ENCODE measurements around the gene CFB.
A peak's percentile ranks its signal among the peaks of the same experiment; 100 is the strongest.

Gene CFB

GRCh38 chr6:31915756-31916155 is 30.1 kb upstream of the CFB start:
- no peak for TF ChIP-seq CTCF (conservative IDR thresholded peaks at IDR 0.05; ENCODE audit: control insufficient read depth, insufficient read depth, low read depth, low read length)
- H3K4me3 ChIP-seq (ENCODE audit: control insufficient read depth, low read depth, low read length), result no peak overlapping the region
- DNase-seq (ENCODE audit: low read depth), result no peak

- H3K4me3 ChIP-seq (ENCODE audit: control insufficient read depth, low read depth, low read length), result no peak overlapping the region
- TF ChIP-seq CTCF (conservative IDR thresholded peaks at IDR 0.05; ENCODE audit: control insufficient read depth, insufficient read depth, low read depth, low read length), result no peak
- DNase-seq (ENCODE audit: low read depth), result peak; percentile 38
These were observed 27.7 kb upstream of the CFB start for GRCh38 chr6:31918069-31918720.

- H3K4me3 ChIP-seq (ENCODE audit: control insufficient read depth, low read depth, low read length), result no peak overlapping the region
- DNase-seq (ENCODE audit: low read depth), result no peak
- TF ChIP-seq CTCF (conservative IDR thresholded peaks at IDR 0.05; ENCODE audit: control insufficient read depth, insufficient read depth, low read depth, low read length), result no peak
These were observed 26.1 kb upstream of the CFB start for GRCh38 chr6:31919624-31920303.

- no peak overlapping the region for H3K4me3 ChIP-seq (ENCODE audit: control insufficient read depth, low read depth, low read length)
- TF ChIP-seq CTCF (conservative IDR thresholded peaks at IDR 0.05; ENCODE audit: control insufficient read depth, insufficient read depth, low read depth, low read length), result no peak
- DNase-seq (ENCODE audit: low read depth), result no peak
These were observed 25.1 kb upstream of the CFB start for GRCh38 chr6:31920811-31921210.

GRCh38 chr6:31922942-31923341 is 23.0 kb upstream of the CFB start:
- TF ChIP-seq CTCF (conservative IDR thresholded peaks at IDR 0.05; ENCODE audit: control insufficient read depth, insufficient read depth, low read depth, low read length), result peak; percentile 17
- peak; percentile 29 for DNase-seq (ENCODE audit: low read depth)
- H3K4me3 ChIP-seq (ENCODE audit: control insufficient read depth, low read depth, low read length), result no peak overlapping the region

GRCh38 chr6:31927242-31927862 is 18.5 kb upstream of the CFB start, which contains the start of gene C2:
C2 (plus strand) TSS chr6:31927717; CDS start chr6:31927753, 36 bp downstream.
- no peak for TF ChIP-seq CTCF (conservative IDR thresholded peaks at IDR 0.05; ENCODE audit: control insufficient read depth, insufficient read depth, low read depth, low read length)
- H3K4me3 ChIP-seq (ENCODE audit: control insufficient read depth, low read depth, low read length), result no peak within 1 kb of the TSS
- DNase-seq (ENCODE audit: low read depth), result no peak
